HG03159 (cell line): Measurements from ENCODE around the gene NKRF.
A peak's percentile ranks its signal among the peaks of the same experiment; 100 is the strongest.
"Not testable (repeated sequence)": the region's sequence is repeated elsewhere in the genome, so short reads cannot be mapped to it uniquely, and the experiment has no call there.

Source experiments
- ATAC-seq: cut with Tn5 transposase; IDR thresholded peaks from one replicate; pipeline ENCODE4 v1.9.1; 2021; ENCODE audit warnings: mild to moderate bottlenecking, moderate library complexity; ENCODE audit not compliant: unreplicated experiment

Gene NKRF

GRCh38 chrX:119606280-119607017 is at the start of gene NKRF:
Gene NKRF (minus strand): TSS chrX:119606424.
- ATAC-seq, result peak; percentile 60

GRCh38 chrX:119655125-119655524 is 48.9 kb upstream of the NKRF start:
- ATAC-seq, result no peak

GRCh38 chrX:119654112-119654531 is 47.9 kb upstream of the NKRF start:
- no peak for ATAC-seq

GRCh38 chrX:119648421-119648775 is 42.2 kb upstream of the NKRF start:
- peak; percentile 15 for ATAC-seq

- peak; percentile 96 for ATAC-seq
These were observed 41.6 kb upstream of the NKRF start for GRCh38 chrX:119647552-119648420.

- no peak for ATAC-seq
These were observed 40.9 kb upstream of the NKRF start for GRCh38 chrX:119647089-119647488.

GRCh38 chrX:119646515-119646914 is 40.3 kb upstream of the NKRF start:
- ATAC-seq, result no peak

- ATAC-seq, result no peak
These were observed 37.5 kb upstream of the NKRF start for GRCh38 chrX:119643696-119644095.

- no peak for ATAC-seq
These were observed 34.5 kb upstream of the NKRF start for GRCh38 chrX:119640731-119641170.

GRCh38 chrX:119638725-119639471 is 32.7 kb upstream of the NKRF start:
- peak; percentile 69 for ATAC-seq

GRCh38 chrX:119637421-119637820 is 31.2 kb upstream of the NKRF start:
- not testable (repeated sequence) for ATAC-seq

GRCh38 chrX:119636419-119636818 is 30.2 kb upstream of the NKRF start:
- peak; percentile 37 for ATAC-seq

GRCh38 chrX:119635799-119636198 is 29.6 kb upstream of the NKRF start:
- no peak for ATAC-seq

- no peak for ATAC-seq
These were observed 29.0 kb upstream of the NKRF start for GRCh38 chrX:119635179-119635578.

- ATAC-seq, result no peak
These were observed 19.6 kb upstream of the NKRF start for GRCh38 chrX:119625843-119626242.

GRCh38 chrX:119624951-119625668 is 18.9 kb upstream of the NKRF start:
- ATAC-seq, result no peak

GRCh38 chrX:119624417-119624816 is 18.2 kb upstream of the NKRF start:
- no peak for ATAC-seq

GRCh38 chrX:119622356-119623232 is 16.4 kb upstream of the NKRF start:
- no peak for ATAC-seq

- no peak for ATAC-seq
These were observed 12.2 kb upstream of the NKRF start for GRCh38 chrX:119618439-119618838.
